ENCODE data around the gene SPTY2D1. TPM values are rescaled to one million over a fixed set of nuclear protein-coding genes. Genes with fewer than 3 reads are reported as not detected.
"Not testable (repeated sequence)": the region's sequence is repeated elsewhere in the genome, so short reads cannot be mapped to it uniquely, and the experiment has no call there.

The SPTY2D1 gene
- polyA plus RNA-seq, 1 of the 3 experiments (the other 2 are of a cell fraction) = 5.3 TPM

DNA sequence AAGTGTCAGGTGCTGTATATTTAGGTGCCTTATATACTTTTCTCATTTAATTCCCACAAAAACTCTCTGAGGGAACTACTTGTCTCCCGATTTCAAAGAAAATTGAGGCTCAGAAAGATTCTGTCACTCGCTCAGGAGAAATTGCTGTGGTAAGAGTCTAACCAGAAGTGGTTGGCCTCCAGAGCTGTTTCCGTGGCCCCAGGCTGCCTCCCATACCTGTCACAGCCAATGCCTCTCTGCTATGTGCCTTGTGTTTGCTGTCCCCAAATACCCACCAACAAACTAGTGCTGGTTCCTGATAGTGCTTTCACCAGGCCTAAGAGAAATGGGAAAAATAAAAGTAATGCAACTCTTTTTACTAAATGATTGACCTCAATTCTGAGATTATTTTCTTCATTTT lies 43.4 kb upstream of the SPTY2D1 start:
- Histone ChIP-seq H3K9ac (no peak overlapping the region), H2AFZ (ENCODE audit: low read depth) (no peak overlapping the region), H3K27me3 (ENCODE audit: insufficient read depth) (no peaks in the 10 kb centered on the region), H3K9me2 (no peaks in the 10 kb centered on the region), H3K4me3 (ENCODE audit: low read depth in 2 of 2, low read length in 1 of 2) (no peak overlapping the region), H3K9me3 (no peaks in the 10 kb centered on the region), H3K4me1 (ENCODE audit: control insufficient read depth in 1 of 2, insufficient read depth in 2 of 2, low read depth in 1 of 2, low read length in 1 of 2) (no peaks in the 10 kb centered on the region), H3K36me3 (replicated peaks in 1 of 2; ENCODE audit: control insufficient read depth in 1 of 2, insufficient read depth in 2 of 2, low read length in 1 of 2) (no peaks in the 10 kb centered on the region), H3K27ac (ENCODE audit: low read depth in 2 of 2, low read length in 1 of 2) (no peak overlapping the region), H4K20me1 (ENCODE audit: insufficient read depth) (no peaks in the 10 kb centered on the region), H3K4me2 (no peak overlapping the region), H3K79me2 (ENCODE audit: insufficient read depth) (no peaks in the 10 kb centered on the region), H3F3A (replicated peaks; ENCODE audit: insufficient read depth) (no peaks in the 10 kb centered on the region)
- POLR2A ChIA-PET = no interaction called here
- no peak for DNase-seq
- CTCF ChIA-PET = no interaction called here
- WGBS (ENCODE audit: low lambda C conversion rate) = 81% methylated on average over 3 of the region's 3 CpGs
- TF ChIP-seq MXI1 (IDR thresholded peaks at IDR 0.05; ENCODE audit: low read depth, low read length) (no peak), RXRA (IDR thresholded peaks at IDR 0.05; ENCODE audit: borderline replicate concordance, low read depth) (no peak), GABPA (IDR thresholded peaks at IDR 0.05; ENCODE audit: low read depth) (no peak), ELF1 (IDR thresholded peaks at IDR 0.05) (no peak), EZH2phosphoT487 (IDR thresholded peaks at IDR 0.05; ENCODE audit: borderline replicate concordance, low read depth) (no peak), FOSL2 (IDR thresholded peaks at IDR 0.05; ENCODE audit: borderline replicate concordance, low read depth) (no peak), TEAD4 (IDR thresholded peaks at IDR 0.05; ENCODE audit: borderline replicate concordance, insufficient read depth) (no peak), RCOR1 (IDR thresholded peaks at IDR 0.05; ENCODE audit: low read length) (no peak), TAF1 (IDR thresholded peaks at IDR 0.05; ENCODE audit: borderline replicate concordance, low read depth, low read length) (no peak)
- TF ChIP-seq, protein P1, sequence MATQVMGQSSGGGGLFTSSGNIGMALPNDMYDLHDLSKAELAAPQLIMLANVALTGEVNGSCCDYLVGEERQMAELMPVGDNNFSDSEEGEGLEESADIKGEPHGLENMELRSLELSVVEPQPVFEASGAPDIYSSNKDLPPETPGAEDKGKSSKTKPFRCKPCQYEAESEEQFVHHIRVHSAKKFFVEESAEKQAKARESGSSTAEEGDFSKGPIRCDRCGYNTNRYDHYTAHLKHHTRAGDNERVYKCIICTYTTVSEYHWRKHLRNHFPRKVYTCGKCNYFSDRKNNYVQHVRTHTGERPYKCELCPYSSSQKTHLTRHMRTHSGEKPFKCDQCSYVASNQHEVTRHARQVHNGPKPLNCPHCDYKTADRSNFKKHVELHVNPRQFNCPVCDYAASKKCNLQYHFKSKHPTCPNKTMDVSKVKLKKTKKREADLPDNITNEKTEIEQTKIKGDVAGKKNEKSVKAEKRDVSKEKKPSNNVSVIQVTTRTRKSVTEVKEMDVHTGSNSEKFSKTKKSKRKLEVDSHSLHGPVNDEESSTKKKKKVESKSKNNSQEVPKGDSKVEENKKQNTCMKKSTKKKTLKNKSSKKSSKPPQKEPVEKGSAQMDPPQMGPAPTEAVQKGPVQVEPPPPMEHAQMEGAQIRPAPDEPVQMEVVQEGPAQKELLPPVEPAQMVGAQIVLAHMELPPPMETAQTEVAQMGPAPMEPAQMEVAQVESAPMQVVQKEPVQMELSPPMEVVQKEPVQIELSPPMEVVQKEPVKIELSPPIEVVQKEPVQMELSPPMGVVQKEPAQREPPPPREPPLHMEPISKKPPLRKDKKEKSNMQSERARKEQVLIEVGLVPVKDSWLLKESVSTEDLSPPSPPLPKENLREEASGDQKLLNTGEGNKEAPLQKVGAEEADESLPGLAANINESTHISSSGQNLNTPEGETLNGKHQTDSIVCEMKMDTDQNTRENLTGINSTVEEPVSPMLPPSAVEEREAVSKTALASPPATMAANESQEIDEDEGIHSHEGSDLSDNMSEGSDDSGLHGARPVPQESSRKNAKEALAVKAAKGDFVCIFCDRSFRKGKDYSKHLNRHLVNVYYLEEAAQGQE (IDR thresholded peaks at IDR 0.05; ENCODE audit: low read depth, low read length) = no peak
- TF ChIP-seq, protein P2, sequence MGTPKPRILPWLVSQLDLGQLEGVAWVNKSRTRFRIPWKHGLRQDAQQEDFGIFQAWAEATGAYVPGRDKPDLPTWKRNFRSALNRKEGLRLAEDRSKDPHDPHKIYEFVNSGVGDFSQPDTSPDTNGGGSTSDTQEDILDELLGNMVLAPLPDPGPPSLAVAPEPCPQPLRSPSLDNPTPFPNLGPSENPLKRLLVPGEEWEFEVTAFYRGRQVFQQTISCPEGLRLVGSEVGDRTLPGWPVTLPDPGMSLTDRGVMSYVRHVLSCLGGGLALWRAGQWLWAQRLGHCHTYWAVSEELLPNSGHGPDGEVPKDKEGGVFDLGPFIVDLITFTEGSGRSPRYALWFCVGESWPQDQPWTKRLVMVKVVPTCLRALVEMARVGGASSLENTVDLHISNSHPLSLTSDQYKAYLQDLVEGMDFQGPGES (IDR thresholded peaks at IDR 0.05; ENCODE audit: low read depth, low read length) = no peak

DNA sequence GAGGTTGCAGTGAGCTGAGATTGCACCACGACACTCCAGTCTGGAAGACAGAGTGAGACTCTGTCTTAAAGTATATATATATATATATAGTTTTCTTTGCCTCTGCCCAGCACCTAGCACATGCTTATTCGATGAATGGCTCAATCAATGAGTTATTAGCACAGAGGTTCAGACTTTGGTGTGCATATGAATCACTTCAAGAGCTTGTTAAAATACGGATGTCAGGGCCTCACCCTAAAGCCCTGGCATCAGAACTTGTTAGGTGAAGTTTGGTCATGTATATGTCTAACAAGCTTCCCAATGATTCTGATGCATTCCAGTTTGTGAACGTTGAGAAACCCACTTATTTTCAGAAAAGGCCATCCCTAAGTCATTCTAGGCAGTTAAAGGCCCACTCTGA lies 42.7 kb upstream of the SPTY2D1 start:
- H4K20me1 ChIP-seq (ENCODE audit: insufficient read depth) = no peaks in the 10 kb centered on the region
- H3F3A ChIP-seq (replicated peaks; ENCODE audit: insufficient read depth) = no peaks in the 10 kb centered on the region
- DNase-seq = no peak
- no peaks in the 10 kb centered on the region for H3K27me3 ChIP-seq (ENCODE audit: insufficient read depth)
- CTCF ChIA-PET = no interaction called here
- no peak overlapping the region for H2AFZ ChIP-seq (ENCODE audit: low read depth)
- no peaks in the 10 kb centered on the region for H3K4me1 ChIP-seq (ENCODE audit: control insufficient read depth in 1 of 2, insufficient read depth in 2 of 2, low read depth in 1 of 2, low read length in 1 of 2)
- H3K9ac ChIP-seq = no peak overlapping the region
- no peak for TF ChIP-seq TAF1 (IDR thresholded peaks at IDR 0.05; ENCODE audit: borderline replicate concordance, low read depth, low read length)
- no peaks in the 10 kb centered on the region for H3K36me3 ChIP-seq (replicated peaks in 1 of 2; ENCODE audit: control insufficient read depth in 1 of 2, insufficient read depth in 2 of 2, low read length in 1 of 2)
- no peak overlapping the region for H3K27ac ChIP-seq (ENCODE audit: low read depth in 2 of 2, low read length in 1 of 2)
- H3K4me3 ChIP-seq (ENCODE audit: low read depth in 2 of 2, low read length in 1 of 2) = no peak overlapping the region
- WGBS (ENCODE audit: low lambda C conversion rate) = 48% methylated on average over 4 of the region's 4 CpGs
- H3K9me3 ChIP-seq = no peaks in the 10 kb centered on the region
- no peaks in the 10 kb centered on the region for H3K79me2 ChIP-seq (ENCODE audit: insufficient read depth)
- POLR2A ChIA-PET = no interaction called here
- H3K9me2 ChIP-seq = no peaks in the 10 kb centered on the region
- H3K4me2 ChIP-seq = no peak overlapping the region

DNA sequence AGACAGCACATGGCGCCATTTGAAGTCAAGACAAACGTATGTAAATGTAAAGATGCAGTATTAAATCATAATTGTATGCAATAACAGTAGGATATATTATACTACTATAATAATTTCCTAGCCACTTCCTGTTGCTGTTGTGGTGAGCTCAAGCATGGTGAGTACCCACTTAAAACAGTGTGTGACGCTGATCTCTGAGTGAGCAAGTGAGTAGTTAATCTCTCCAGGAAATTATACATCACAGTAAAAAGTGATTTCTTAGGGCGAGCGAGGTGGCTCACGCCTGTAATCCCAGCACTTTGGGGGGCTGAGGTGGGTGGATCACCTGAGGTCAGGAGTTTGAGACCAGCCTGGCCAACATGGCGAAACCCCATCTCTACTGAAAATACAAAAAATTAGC lies 38.1 kb upstream of the SPTY2D1 start:
- H3F3A ChIP-seq (replicated peaks; ENCODE audit: insufficient read depth); POLR2A ChIA-PET; H3K9me3 ChIP-seq; H3K27ac ChIP-seq (ENCODE audit: low read depth in 2 of 2, low read length in 1 of 2); DNase-seq; CTCF ChIA-PET; H2AFZ ChIP-seq (ENCODE audit: low read depth); H3K4me1 ChIP-seq (ENCODE audit: control insufficient read depth in 1 of 2, insufficient read depth in 2 of 2, low read depth in 1 of 2, low read length in 1 of 2); H4K20me1 ChIP-seq (ENCODE audit: insufficient read depth); H3K9me2 ChIP-seq; H3K36me3 ChIP-seq (replicated peaks in 1 of 2; ENCODE audit: control insufficient read depth in 1 of 2, insufficient read depth in 2 of 2, low read length in 1 of 2); H3K27me3 ChIP-seq (ENCODE audit: insufficient read depth); H3K79me2 ChIP-seq (ENCODE audit: insufficient read depth); H3K9ac ChIP-seq; H3K4me2 ChIP-seq; H3K4me3 ChIP-seq (ENCODE audit: low read depth in 2 of 2, low read length in 1 of 2): not testable (repeated sequence)
- WGBS (ENCODE audit: low lambda C conversion rate) = 80% methylated on average over 7 of the region's 7 CpGs

Measured in SK-N-SH (cell line).